Skeletal muscle satellite cell (primary cell): ENCODE measurements around the gene PHYH.
A peak's percentile ranks its signal among the peaks of the same experiment; 100 is the strongest.
"Not testable (repeated sequence)": the region's sequence is repeated elsewhere in the genome, so short reads cannot be mapped to it uniquely, and the experiment has no call there.

ENCODE experiments used
- H3K27me3 ChIP-seq: 2 replicates; pipeline ENCODE4 v1.7.0; 2013; ENCODE audit warnings: low read length; ENCODE audit not compliant: control insufficient read depth, insufficient read depth
- H3K36me3 ChIP-seq: 2 replicates; pipeline ENCODE4 v1.7.0; 2013; ENCODE audit warnings: mild to moderate bottlenecking, control low read depth, low read length; ENCODE audit not compliant: insufficient read depth
- H3K4me1 ChIP-seq: 2 replicates; pipeline ENCODE4 v1.7.0; 2013; ENCODE audit warnings: low read length; ENCODE audit not compliant: control insufficient read depth, insufficient read depth
- H3K4me2 ChIP-seq: 2 replicates; pipeline ENCODE4 v1.7.0; 2013; ENCODE audit warnings: mild to moderate bottlenecking, low read length
- H3K4me3 ChIP-seq: 2 replicates; pipeline ENCODE4 v1.7.0; 2013; ENCODE audit warnings: low read length
- H3K9ac ChIP-seq: 2 replicates; pipeline ENCODE4 v1.7.0; 2013; ENCODE audit warnings: mild to moderate bottlenecking, low read depth, low read length, moderate library complexity
- H3K9me3 ChIP-seq: replicated peaks from 2 replicates; pipeline ENCODE4 v1.7.0; 2013; ENCODE audit warnings: mild to moderate bottlenecking, control low read depth, low read length

Gene PHYH

DNA sequence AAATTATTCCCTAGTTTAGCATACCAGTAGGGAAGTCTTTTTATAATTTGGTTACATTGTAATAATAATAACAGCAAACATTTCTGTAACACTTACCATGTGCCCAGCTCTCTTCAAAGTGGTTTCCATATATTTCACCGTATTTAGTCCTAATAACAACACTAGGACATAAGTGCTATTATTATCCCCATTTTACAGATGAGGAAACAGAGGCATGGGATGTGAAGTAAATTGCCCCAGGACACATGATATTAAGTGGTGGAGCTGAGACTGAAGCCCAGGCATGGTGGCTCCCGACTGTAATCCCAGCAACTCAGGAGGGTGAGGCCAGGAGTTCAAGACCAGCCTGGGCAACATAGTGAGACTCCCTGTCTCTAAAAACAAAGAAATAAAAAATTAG lies 5.1 kb downstream of the PHYH start:
- Histone ChIP-seq H3K4me3 (no peak overlapping the region), H3K36me3 (no peaks in the 10 kb centered on the region), H3K4me1 (no peaks in the 10 kb centered on the region), H3K27me3 (no peaks in the 10 kb centered on the region), H3K4me2 (no peak overlapping the region), H3K9ac (no peak overlapping the region), H3K9me3 (no peaks in the 10 kb centered on the region)

DNA sequence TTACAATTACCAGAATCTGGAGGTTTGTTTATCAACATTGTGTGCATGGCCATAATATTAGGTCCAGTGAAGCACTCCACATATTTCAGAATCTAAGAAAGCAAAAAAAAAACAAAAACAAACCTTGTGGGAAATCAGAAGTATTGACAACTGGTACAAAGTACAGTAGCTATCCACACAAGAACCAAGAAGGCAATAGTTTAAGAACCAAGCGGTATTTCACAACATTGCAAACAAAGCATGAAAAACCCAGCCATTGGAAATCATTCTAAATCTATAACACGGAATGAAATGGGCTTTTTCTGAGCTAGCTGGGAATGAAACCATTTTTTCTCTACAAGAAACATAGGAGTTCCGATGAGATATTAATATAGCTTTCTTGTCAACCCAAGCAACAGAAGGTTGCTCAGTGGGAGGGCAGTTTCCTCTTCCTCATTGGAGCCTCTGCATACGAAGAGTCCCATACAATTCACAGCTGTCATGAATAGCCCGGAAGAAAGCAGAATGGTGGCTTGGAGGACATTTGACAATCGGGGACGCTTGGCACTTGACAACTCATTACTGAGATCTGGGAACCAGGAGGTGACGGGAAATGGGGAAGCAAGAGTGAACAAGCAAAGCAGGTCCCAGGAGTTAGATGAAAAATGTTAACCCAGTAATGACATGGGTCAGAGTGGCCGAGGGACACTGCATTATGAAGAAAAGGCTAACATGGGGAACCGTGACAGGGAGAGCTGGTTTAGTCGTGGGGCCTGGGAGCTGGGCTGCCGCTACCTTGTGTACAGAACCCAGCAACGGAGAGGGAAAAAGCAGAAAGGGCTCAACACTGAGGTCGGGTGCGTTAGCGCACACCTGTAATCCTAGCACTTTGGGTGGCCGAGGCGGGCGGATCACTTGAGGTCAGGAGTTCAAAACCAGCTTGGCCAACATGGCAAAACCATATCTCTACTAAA lies 7.8 kb downstream of the PHYH start:
- no peaks in the 10 kb centered on the region for H3K4me1 ChIP-seq
- H3K27me3 ChIP-seq, result no peaks in the 10 kb centered on the region
- no peak overlapping the region for H3K9ac ChIP-seq
- no peaks in the 10 kb centered on the region for H3K9me3 ChIP-seq
- H3K4me2 ChIP-seq, result no peak overlapping the region
- no peak overlapping the region for H3K4me3 ChIP-seq
- H3K36me3 ChIP-seq, result no peaks in the 10 kb centered on the region

DNA sequence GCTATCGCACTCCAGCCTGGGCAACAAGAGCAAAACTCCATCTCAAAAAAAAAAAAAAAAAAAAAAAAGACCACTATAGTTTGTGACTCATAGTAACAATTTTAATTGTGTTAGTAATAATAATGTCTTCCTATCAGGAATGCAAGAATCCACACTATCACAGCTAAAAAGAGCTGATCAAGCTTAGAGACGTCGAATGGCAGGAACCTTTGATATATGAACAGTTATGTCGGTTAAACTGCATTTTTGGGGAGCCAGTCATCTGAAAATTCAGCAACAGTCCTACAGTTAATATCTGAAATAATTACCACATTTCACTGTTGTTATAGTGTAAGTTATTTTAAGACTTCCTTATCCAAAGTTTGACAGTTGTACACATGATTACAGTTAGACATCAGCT lies 8.8 kb downstream of the PHYH start:
- no peak overlapping the region for H3K4me2 ChIP-seq
- no peak overlapping the region for H3K4me3 ChIP-seq

DNA sequence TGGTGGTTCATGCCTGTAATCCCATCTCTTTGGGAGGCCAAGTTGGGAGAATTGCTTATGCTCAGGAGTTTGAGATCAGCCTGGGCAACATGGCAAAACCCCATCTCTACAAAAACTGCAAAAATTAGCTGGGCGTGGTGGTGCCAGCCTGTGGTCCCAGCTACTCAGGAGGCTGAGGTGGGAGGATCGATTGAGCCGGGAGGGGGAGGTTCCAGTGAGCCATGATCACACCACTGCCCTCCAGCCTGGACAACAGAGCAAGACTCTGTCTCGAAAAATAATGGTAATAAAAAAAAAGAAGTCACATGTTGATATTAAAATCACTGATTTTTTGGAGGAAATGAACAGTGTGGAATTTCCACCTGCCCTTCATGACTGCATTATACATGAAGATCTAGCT lies 15.8 kb downstream of the PHYH start:
- H3K36me3 ChIP-seq, result peaks cover 7% of the 10 kb centered on the region

More for the DNA sequence above, 8.8 kb downstream of the PHYH start:
- Histone ChIP-seq H3K36me3 (no peaks in the 10 kb centered on the region), H3K9ac (no peak overlapping the region), H3K4me1 (no peaks in the 10 kb centered on the region), H3K9me3 (no peaks in the 10 kb centered on the region), H3K27me3 (no peaks in the 10 kb centered on the region)

DNA sequence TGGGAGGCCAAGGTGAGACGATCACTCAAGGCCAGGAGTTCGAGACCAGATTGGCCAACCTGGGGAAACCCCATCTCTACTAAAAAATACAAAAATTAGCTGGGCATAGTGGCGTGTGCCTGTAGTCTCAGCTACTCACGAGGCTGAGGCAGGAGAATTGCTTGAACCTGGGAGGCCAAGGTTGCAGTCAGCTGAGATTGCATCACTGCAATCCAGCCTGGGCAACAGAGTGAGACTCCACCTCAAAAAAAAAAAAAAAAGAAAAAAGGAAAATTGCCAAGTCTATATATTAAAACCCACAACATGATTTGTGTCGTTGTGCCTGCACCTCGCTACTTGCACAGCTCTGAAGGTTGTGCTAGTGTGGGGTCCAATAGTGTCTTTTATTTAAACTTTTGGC lies 17.5 kb downstream of the PHYH start:
- H3K4me3 ChIP-seq, H3K27me3 ChIP-seq, H3K4me1 ChIP-seq: not testable (repeated sequence)

More for the DNA sequence above, 15.8 kb downstream of the PHYH start:
- Histone ChIP-seq H3K4me3 (no peak overlapping the region), H3K9me3 (no peaks in the 10 kb centered on the region), H3K4me1 (no peaks in the 10 kb centered on the region), H3K4me2 (no peak overlapping the region), H3K27me3 (no peaks in the 10 kb centered on the region), H3K9ac (no peak overlapping the region)

DNA sequence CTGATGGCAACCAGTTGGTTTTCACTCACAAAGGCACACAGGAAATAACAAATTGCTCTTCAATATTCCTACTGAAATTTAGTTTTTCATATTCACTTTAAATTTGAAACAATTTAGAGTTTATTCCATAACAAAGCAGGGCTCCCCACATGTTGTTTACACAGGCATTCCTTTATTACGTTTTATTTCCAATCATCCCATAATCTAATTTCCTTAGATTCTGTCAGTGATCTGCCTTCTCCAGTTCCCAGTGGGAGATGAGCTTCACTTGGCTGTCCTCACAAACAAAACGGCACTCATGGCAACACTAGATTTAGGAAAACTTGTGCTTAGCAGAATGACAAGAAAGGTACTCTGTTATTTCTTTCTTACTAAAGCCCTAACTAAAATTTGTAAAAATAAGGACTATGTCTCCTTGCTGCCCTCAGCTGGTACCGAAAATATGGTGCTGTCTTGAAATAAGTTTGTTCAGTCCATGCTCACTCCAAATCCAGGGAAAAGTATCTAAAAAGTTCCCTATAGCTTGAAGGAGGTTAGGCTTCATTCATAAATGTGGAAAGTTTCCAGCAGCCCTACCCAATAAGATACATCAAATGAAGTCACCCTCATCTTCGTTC lies 23.0 kb downstream of the PHYH start:
- peaks cover 6% of the 10 kb centered on the region for H3K4me1 ChIP-seq
- H3K9me3 ChIP-seq, result no peaks in the 10 kb centered on the region
- no peak overlapping the region for H3K4me3 ChIP-seq
- no peaks in the 10 kb centered on the region for H3K27me3 ChIP-seq
- H3K9ac ChIP-seq, result no peak overlapping the region
- H3K36me3 ChIP-seq, result peaks cover 6% of the 10 kb centered on the region
- no peak overlapping the region for H3K4me2 ChIP-seq

More for the DNA sequence above, 17.5 kb downstream of the PHYH start:
- not testable (repeated sequence) for H3K9me3 ChIP-seq, H3K9ac ChIP-seq, H3K36me3 ChIP-seq, H3K4me2 ChIP-seq

DNA sequence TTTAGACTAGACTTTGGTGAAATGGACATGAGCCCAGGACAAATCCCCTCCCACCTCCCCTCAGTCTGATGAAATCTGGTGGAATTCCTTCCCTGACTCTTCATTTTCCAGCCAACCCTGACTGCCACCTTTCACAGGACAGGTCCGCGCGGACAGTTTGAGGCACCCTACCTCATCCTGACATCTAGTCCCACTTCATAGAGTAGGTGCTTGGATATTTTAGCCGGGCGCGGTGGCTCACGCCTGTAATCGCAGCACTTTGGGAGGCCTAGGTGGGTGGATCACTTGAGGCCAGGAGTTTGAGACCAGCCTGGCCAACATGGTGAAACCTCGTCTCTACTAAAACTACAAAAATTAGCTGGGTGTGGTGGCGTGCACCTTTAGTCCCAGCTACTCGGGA lies 23.7 kb downstream of the PHYH start:
- H3K36me3 ChIP-seq, H3K4me2 ChIP-seq, H3K9me3 ChIP-seq, H3K27me3 ChIP-seq, H3K9ac ChIP-seq, H3K4me3 ChIP-seq: not testable (repeated sequence)
- H3K4me1 ChIP-seq, result peaks cover 13% of the 10 kb centered on the region

DNA sequence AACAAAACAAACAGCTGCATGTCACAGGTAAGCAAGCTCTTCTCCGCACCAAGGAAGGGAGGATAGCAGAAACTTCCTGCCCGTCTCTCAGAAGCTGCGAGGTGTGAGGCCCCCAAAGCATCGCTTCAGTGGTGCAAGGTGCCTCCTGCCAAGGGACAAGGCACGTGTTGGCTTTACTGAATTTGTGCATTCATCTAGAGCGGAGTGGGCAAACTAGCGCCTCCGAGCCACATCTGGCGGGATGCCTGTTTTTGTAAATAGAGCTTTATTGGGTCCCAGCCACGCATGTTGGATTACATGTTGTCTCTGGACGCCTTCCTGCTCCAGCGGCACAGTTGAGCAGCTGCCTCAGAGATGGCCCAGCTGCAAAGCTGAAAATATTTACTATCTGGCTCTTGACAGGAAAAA lies 27.7 kb downstream of the PHYH start:
- H3K4me2 ChIP-seq, result peak overlapping the region; percentile 59
- H3K4me3 ChIP-seq, result no peak overlapping the region
- H3K9ac ChIP-seq, result no peak overlapping the region
- no peaks in the 10 kb centered on the region for H3K9me3 ChIP-seq
- peaks cover 19% of the 10 kb centered on the region for H3K4me1 ChIP-seq
- H3K27me3 ChIP-seq, result no peaks in the 10 kb centered on the region
- no peaks in the 10 kb centered on the region for H3K36me3 ChIP-seq

DNA sequence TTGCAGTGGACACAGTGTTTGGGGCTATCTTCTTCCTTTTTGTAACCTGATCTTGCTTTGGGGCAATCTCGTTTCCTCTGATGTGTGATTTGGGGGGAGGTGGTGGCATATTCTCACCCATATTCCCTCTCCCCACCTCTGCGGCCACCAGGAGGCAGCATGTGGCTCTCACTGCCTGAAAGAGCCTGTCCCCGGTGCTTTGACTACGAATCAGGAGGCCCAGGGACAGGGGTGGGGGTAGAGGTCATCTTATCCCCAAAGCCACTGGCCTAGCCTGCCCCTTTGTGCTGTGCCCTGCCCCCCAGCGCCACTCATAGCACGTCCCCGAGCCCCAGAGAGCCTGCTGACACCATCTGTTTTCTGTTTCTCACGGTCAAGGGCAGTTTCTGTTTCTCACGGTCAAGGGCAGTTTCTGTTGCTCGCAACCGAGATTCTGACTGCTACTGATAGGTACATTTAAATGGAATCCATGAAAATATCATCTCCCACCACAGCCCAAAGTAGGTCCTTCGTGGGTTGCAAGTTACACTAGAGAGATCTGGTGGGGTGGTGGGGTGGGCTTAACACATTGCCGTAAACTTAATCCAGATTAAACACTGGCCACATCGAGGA lies 28.2 kb downstream of the PHYH start:
- H3K36me3 ChIP-seq, result no peaks in the 10 kb centered on the region
- no peak overlapping the region for H3K9ac ChIP-seq
- H3K4me1 ChIP-seq, result peaks cover 19% of the 10 kb centered on the region
- peaks cover under 1% of the 10 kb centered on the region for H3K27me3 ChIP-seq
- H3K4me3 ChIP-seq, result no peak overlapping the region
- peak overlapping the region; percentile 59 for H3K4me2 ChIP-seq
- no peaks in the 10 kb centered on the region for H3K9me3 ChIP-seq

DNA sequence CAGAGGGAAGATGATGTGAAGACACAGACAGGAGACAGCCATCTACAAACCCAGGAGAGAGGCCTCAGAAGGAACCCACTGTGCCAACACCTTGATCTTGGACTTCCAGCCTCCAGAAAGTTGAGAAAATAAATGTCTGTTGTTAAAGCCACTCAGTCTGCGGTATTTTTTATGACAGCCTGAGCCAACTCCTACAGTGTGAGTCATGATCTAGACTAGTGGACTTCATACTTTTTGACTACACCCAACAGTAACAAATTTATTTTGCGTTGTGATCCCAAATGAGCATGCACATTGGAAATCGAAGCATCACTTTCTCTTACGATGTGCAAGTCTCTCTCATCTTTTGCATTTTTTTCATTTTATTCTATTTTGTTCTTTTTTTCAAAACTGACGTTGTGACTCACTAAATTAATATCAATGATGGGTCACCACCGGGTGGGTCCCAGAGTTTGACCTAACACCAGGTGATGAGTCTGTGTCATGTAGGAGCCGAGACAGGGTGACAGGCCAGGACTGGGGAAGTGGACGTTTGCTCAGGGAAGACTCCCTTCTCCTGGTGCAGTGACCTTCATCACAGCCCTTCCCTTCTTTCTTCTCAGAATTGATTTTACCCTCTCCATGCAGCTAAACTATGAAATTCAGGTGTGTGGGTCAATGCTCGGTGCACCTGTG lies 28.9 kb downstream of the PHYH start:
- H3K4me3 ChIP-seq, result no peak overlapping the region
- no peaks in the 10 kb centered on the region for H3K9me3 ChIP-seq
- H3K9ac ChIP-seq, result no peak overlapping the region
- peaks cover 7% of the 10 kb centered on the region for H3K27me3 ChIP-seq
- H3K36me3 ChIP-seq, result no peaks in the 10 kb centered on the region
- H3K4me1 ChIP-seq, result peaks cover 19% of the 10 kb centered on the region
- H3K4me2 ChIP-seq, result peak overlapping the region; percentile 39

DNA sequence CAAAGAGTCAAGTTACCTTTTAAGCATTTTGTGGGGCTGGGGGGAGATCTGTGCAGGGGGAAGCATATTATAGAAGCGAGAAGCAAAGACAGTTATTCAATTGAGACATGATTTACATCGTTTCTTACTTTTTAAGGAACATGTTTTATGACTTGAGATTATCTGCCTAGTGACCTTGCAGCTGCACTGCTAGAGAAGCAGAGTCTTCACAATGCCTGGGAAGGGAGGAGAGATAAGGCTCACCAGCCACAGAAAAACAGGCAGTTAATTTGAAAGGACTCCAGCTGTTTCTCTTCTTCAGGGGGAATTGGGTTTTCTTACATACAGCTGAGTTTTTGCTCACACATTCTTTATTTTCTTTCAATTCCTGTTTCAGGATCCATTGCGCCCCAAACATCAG lies 31.0 kb downstream of the PHYH start:
- H3K4me3 ChIP-seq, result no peak overlapping the region
- no peak overlapping the region for H3K4me2 ChIP-seq
- no peaks in the 10 kb centered on the region for H3K9me3 ChIP-seq
- peaks cover 19% of the 10 kb centered on the region for H3K4me1 ChIP-seq
- H3K27me3 ChIP-seq, result peaks cover 21% of the 10 kb centered on the region
- H3K9ac ChIP-seq, result no peak overlapping the region
- H3K36me3 ChIP-seq, result no peaks in the 10 kb centered on the region
